UCSD-AML1 (cell line): ENCODE data around the gene ZSWIM4.
"Not testable (repeated sequence)": the region's sequence is repeated elsewhere in the genome, so short reads cannot be mapped to it uniquely, and the experiment has no call there.

ENCODE experiments used
- DNase-seq: peaks from one replicate; lab custom pipeline; 2025; ENCODE audit not compliant: unreplicated experiment; lab: John Stamatoyannopoulos, UW

Gene ZSWIM4

GRCh38 chr19:13848798-13849676 lies 53.8 kb downstream of the ZSWIM4 start:
- no peak for DNase-seq

- DNase-seq, result peak; percentile 82
Measured at GRCh38 chr19:13849991-13850909, 55.0 kb downstream of the ZSWIM4 start.

GRCh38 chr19:13850910-13851733 lies 55.9 kb downstream of the ZSWIM4 start:
- DNase-seq, result no peak

- not testable (repeated sequence) for DNase-seq
Measured at GRCh38 chr19:13851734-13852114, 56.5 kb downstream of the ZSWIM4 start.

- not testable (repeated sequence) for DNase-seq
Measured at GRCh38 chr19:13852171-13852707, 57.0 kb downstream of the ZSWIM4 start.

GRCh38 chr19:13856497-13856896 lies 61.3 kb downstream of the ZSWIM4 start:
- DNase-seq, result no peak

GRCh38 chr19:13859361-13859880 lies 64.2 kb downstream of the ZSWIM4 start:
- DNase-seq, result peak; percentile 31

GRCh38 chr19:13860679-13861391 lies 65.6 kb downstream of the ZSWIM4 start:
- no peak for DNase-seq

GRCh38 chr19:13861392-13861713 lies 66.1 kb downstream of the ZSWIM4 start:
- DNase-seq, result peak; percentile 65

GRCh38 chr19:13861714-13862531 lies 66.7 kb downstream of the ZSWIM4 start:
- DNase-seq, result peak; percentile 90

GRCh38 chr19:13864046-13864666 lies 68.9 kb downstream of the ZSWIM4 start:
- no peak for DNase-seq

- DNase-seq, result no peak
Measured at GRCh38 chr19:13864667-13865570, 69.7 kb downstream of the ZSWIM4 start.

GRCh38 chr19:13865571-13866462 lies 70.6 kb downstream of the ZSWIM4 start:
- DNase-seq, result peak; percentile 51

GRCh38 chr19:13866463-13867046 lies 71.3 kb downstream of the ZSWIM4 start:
- no peak for DNase-seq

- DNase-seq, result no peak
Measured at GRCh38 chr19:13868663-13869062, 73.4 kb downstream of the ZSWIM4 start.

- no peak for DNase-seq
Measured at GRCh38 chr19:13869281-13869680, 74.0 kb downstream of the ZSWIM4 start.
